ENCODE results near the gene TMEM94.

The TMEM94 gene

DNA sequence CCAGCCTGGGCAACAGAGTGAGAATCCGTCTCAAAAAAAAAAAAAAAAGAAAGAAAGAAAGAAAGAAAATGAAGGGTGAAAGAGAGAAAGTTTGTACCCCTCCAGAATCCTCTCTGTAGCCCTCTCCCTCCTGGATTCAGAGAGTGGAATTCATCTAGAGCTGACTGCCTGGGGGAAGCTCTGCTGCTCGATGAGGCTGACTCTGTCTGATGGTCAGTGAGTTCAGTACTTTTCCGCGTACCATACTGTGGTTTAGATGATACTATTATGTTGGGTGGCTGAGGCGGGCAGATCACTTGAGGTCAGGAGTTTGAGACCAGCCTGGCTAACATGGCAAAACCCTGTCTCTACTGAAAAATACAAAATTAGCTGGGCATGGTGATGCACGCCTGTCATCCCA lies 14.8 kb downstream of the TMEM94 start:
- Histone ChIP-seq H2BK5ac (ENCODE audit: low read depth, low read length, poor library complexity) (no peak overlapping the region), H2AFZ (ENCODE audit: insufficient read depth, low read length, poor library complexity) (no peak overlapping the region), H2BK120ac (ENCODE audit: insufficient read depth, low read length, poor library complexity) (no peak overlapping the region), H3K14ac (ENCODE audit: low read length) (no peak overlapping the region), H3K9ac (ENCODE audit: low read length) (no peak overlapping the region), H3K36me3 (ENCODE audit: control insufficient read depth in 1 of 2, insufficient read depth in 2 of 2, low read length in 2 of 2) (peaks cover 21 to 23% of the 10 kb centered on the region in 2 experiments), H3K27me3 (ENCODE audit: insufficient read depth, low read length) (no peaks in the 10 kb centered on the region), H3K4ac (ENCODE audit: low read depth, low read length) (no peak overlapping the region), H3K79me2 (ENCODE audit: control insufficient read depth, insufficient read depth, low read length, poor library complexity) (no peaks in the 10 kb centered on the region), H3K79me1 (ENCODE audit: low read length) (no peaks in the 10 kb centered on the region), H3K4me3 (ENCODE audit: low read depth, low read length) (no peak overlapping the region), H2AK5ac (ENCODE audit: low read length) (no peak overlapping the region), H3K4me2 (ENCODE audit: low read length) (no peak overlapping the region), H3K18ac (ENCODE audit: low read length) (no peak overlapping the region), H3K9me3 (ENCODE audit: insufficient read depth, low read depth, low read length) (no peaks in the 10 kb centered on the region), H3K4me1 (ENCODE audit: control insufficient read depth in 1 of 2, insufficient read depth in 2 of 2, low read length in 2 of 2) (no peaks in the 10 kb centered on the region), H4K91ac (ENCODE audit: low read depth, low read length) (no peak overlapping the region), H3K23ac (ENCODE audit: low read length) (no peak overlapping the region), H2BK12ac (ENCODE audit: low read length) (no peak overlapping the region), H3K27ac (ENCODE audit: low read depth, low read length) (no peak overlapping the region), H4K8ac (ENCODE audit: low read depth, low read length) (no peak overlapping the region), H4K12ac (ENCODE audit: low read depth, low read length) (no peak overlapping the region)
- no peak for DNase-seq
- no CpG with 5 or more reads among the region's 6 CpGs for WGBS (ENCODE audit: extremely low coverage, insufficient coverage, insufficient read length)

DNA sequence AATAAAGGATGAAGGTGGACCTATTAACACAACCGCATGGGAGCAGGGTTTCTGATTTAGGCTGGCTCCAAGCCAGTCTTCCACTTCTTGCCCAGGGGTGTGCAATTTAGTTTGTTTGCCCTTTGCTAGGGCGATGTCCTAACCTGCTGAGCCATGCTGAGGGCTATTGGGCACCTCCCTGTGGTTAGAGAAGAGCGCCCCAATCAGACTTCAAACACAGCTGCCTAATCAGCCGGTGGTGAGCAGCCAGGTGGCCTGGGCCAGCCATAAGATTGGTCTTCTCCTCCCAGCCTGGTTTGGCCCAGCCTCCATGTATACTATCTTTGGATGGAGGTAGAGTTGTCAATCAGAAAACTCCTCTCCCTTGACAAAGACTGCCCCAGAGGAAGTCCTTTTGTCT lies 15.7 kb downstream of the TMEM94 start:
- no peak overlapping the region for H2BK12ac ChIP-seq (ENCODE audit: low read length)
- H2AK5ac ChIP-seq (ENCODE audit: low read length): no peak overlapping the region
- H3K9ac ChIP-seq (ENCODE audit: low read length): no peak overlapping the region
- no peak overlapping the region for H3K4me2 ChIP-seq (ENCODE audit: low read length)
- H3K36me3 ChIP-seq (ENCODE audit: control insufficient read depth in 1 of 2, insufficient read depth in 2 of 2, low read length in 2 of 2): peaks cover 23 to 26% of the 10 kb centered on the region in 2 experiments
- H3K4me3 ChIP-seq (ENCODE audit: low read depth, low read length): no peak overlapping the region
- H3K9me3 ChIP-seq (ENCODE audit: insufficient read depth, low read depth, low read length): no peaks in the 10 kb centered on the region
- no peaks in the 10 kb centered on the region for H3K27me3 ChIP-seq (ENCODE audit: insufficient read depth, low read length)
- H4K12ac ChIP-seq (ENCODE audit: low read depth, low read length): no peak overlapping the region
- no peak overlapping the region for H3K14ac ChIP-seq (ENCODE audit: low read length)
- no peak overlapping the region for H3K27ac ChIP-seq (ENCODE audit: low read depth, low read length)
- no peaks in the 10 kb centered on the region for H3K79me2 ChIP-seq (ENCODE audit: control insufficient read depth, insufficient read depth, low read length, poor library complexity)
- no peak overlapping the region for H3K23ac ChIP-seq (ENCODE audit: low read length)
- no peaks in the 10 kb centered on the region for H3K4me1 ChIP-seq (ENCODE audit: control insufficient read depth in 1 of 2, insufficient read depth in 2 of 2, low read length in 2 of 2)
- DNase-seq: no peak
- H2BK5ac ChIP-seq (ENCODE audit: low read depth, low read length, poor library complexity): no peak overlapping the region
- no peaks in the 10 kb centered on the region for H3K79me1 ChIP-seq (ENCODE audit: low read length)
- H3K4ac ChIP-seq (ENCODE audit: low read depth, low read length): no peak overlapping the region
- no peak overlapping the region for H4K8ac ChIP-seq (ENCODE audit: low read depth, low read length)
- no peak overlapping the region for H2AFZ ChIP-seq (ENCODE audit: insufficient read depth, low read length, poor library complexity)
- H4K91ac ChIP-seq (ENCODE audit: low read depth, low read length): no peak overlapping the region
- no CpG with 5 or more reads among the region's 4 CpGs for WGBS (ENCODE audit: extremely low coverage, insufficient coverage, insufficient read length)
- no peak overlapping the region for H3K18ac ChIP-seq (ENCODE audit: low read length)
- no peak overlapping the region for H2BK120ac ChIP-seq (ENCODE audit: insufficient read depth, low read length, poor library complexity)

DNA sequence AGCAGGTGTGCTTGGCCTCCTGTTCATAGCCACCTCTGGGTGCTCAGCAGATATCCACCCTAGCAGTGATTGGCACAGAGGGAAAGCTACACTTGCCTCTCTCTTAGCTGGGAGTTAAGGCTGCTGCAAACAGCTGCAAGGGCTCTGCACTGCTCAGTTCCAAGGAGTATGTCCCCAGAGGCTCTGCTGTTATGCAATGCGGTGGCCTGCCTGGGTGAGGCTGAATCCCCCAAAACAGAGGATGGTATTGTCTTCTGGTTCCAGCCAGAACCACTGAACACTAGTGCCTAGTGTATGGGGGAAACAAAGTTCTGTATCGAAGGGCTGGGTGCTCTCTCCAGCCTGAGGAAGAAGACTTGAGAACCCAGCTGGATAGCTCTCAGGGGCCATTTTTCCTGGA lies 16.8 kb downstream of the TMEM94 start:
- Histone ChIP-seq H3K4ac (ENCODE audit: low read depth, low read length) (no peak overlapping the region), H3K79me1 (ENCODE audit: low read length) (no peaks in the 10 kb centered on the region), H3K79me2 (ENCODE audit: control insufficient read depth, insufficient read depth, low read length, poor library complexity) (no peaks in the 10 kb centered on the region), H2BK120ac (ENCODE audit: insufficient read depth, low read length, poor library complexity) (no peak overlapping the region), H3K4me1 (ENCODE audit: control insufficient read depth in 1 of 2, insufficient read depth in 2 of 2, low read length in 2 of 2) (no peaks in the 10 kb centered on the region), H3K23ac (ENCODE audit: low read length) (no peak overlapping the region), H3K4me2 (ENCODE audit: low read length) (no peak overlapping the region), H2AFZ (ENCODE audit: insufficient read depth, low read length, poor library complexity) (no peak overlapping the region), H2BK12ac (ENCODE audit: low read length) (no peak overlapping the region), H3K14ac (ENCODE audit: low read length) (no peak overlapping the region), H3K18ac (ENCODE audit: low read length) (no peak overlapping the region), H3K27me3 (ENCODE audit: insufficient read depth, low read length) (no peaks in the 10 kb centered on the region), H4K8ac (ENCODE audit: low read depth, low read length) (no peak overlapping the region), H3K4me3 (ENCODE audit: low read depth, low read length) (no peak overlapping the region), H3K27ac (ENCODE audit: low read depth, low read length) (no peak overlapping the region), H2AK5ac (ENCODE audit: low read length) (no peak overlapping the region), H3K9ac (ENCODE audit: low read length) (no peak overlapping the region), H4K12ac (ENCODE audit: low read depth, low read length) (no peak overlapping the region), H3K36me3 (ENCODE audit: control insufficient read depth in 1 of 2, insufficient read depth in 2 of 2, low read length in 2 of 2) (peaks cover 23 to 28% of the 10 kb centered on the region in 2 experiments), H4K91ac (ENCODE audit: low read depth, low read length) (no peak overlapping the region), H2BK5ac (ENCODE audit: low read depth, low read length, poor library complexity) (no peak overlapping the region), H3K9me3 (ENCODE audit: insufficient read depth, low read depth, low read length) (no peaks in the 10 kb centered on the region)
- WGBS (ENCODE audit: extremely low coverage, insufficient coverage, insufficient read length): no CpG with 5 or more reads among the region's 2 CpGs
- DNase-seq: no peak

DNA sequence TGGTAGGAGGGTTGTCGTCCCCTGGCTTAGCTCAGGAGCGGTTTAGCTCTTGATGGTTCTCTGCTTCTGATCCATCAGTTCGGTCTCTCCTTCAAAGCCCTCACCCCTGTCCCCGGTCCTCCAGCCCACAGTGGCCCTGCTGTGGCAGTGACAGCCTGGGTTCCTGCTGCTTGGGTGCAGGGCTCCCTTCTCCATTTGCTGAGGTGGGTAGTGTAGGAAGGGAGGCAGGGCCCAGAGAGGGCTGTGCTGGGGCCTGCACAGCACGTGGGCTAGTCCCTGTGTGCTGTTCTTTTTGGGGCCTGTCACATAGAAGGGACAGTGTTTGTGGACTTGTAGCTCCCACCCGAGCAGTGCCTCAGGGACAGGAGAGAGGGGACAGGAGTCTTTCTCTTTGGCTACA lies 18.3 kb downstream of the TMEM94 start:
- Histone ChIP-seq H3K79me2 (ENCODE audit: control insufficient read depth, insufficient read depth, low read length, poor library complexity) (no peaks in the 10 kb centered on the region), H2AFZ (ENCODE audit: insufficient read depth, low read length, poor library complexity) (no peak overlapping the region), H3K79me1 (ENCODE audit: low read length) (no peaks in the 10 kb centered on the region), H3K18ac (ENCODE audit: low read length) (no peak overlapping the region), H3K9me3 (ENCODE audit: insufficient read depth, low read depth, low read length) (no peaks in the 10 kb centered on the region), H2BK120ac (ENCODE audit: insufficient read depth, low read length, poor library complexity) (no peak overlapping the region), H3K4ac (ENCODE audit: low read depth, low read length) (no peak overlapping the region), H3K27me3 (ENCODE audit: insufficient read depth, low read length) (no peaks in the 10 kb centered on the region), H3K23ac (ENCODE audit: low read length) (no peak overlapping the region), H3K4me1 (ENCODE audit: control insufficient read depth in 1 of 2, insufficient read depth in 2 of 2, low read length in 2 of 2) (no peaks in the 10 kb centered on the region), H2AK5ac (ENCODE audit: low read length) (no peak overlapping the region), H3K4me3 (ENCODE audit: low read depth, low read length) (no peak overlapping the region), H3K36me3 (ENCODE audit: control insufficient read depth in 1 of 2, insufficient read depth in 2 of 2, low read length in 2 of 2) (peaks cover 23 to 25% of the 10 kb centered on the region in 2 experiments), H3K14ac (ENCODE audit: low read length) (no peak overlapping the region), H3K9ac (ENCODE audit: low read length) (no peak overlapping the region), H3K4me2 (ENCODE audit: low read length) (no peak overlapping the region), H4K12ac (ENCODE audit: low read depth, low read length) (no peak overlapping the region), H3K27ac (ENCODE audit: low read depth, low read length) (no peak overlapping the region), H2BK5ac (ENCODE audit: low read depth, low read length, poor library complexity) (no peak overlapping the region), H4K91ac (ENCODE audit: low read depth, low read length) (no peak overlapping the region), H2BK12ac (ENCODE audit: low read length) (no peak overlapping the region), H4K8ac (ENCODE audit: low read depth, low read length) (no peak overlapping the region)
- no CpG with 5 or more reads among the region's 6 CpGs for WGBS (ENCODE audit: extremely low coverage, insufficient coverage, insufficient read length)
- DNase-seq: no peak

Measured in trophoblast cell (in vitro differentiated cells and primary cell).